ENCODE data around the gene MANBA.

GRCh38 chr4:102584091-102584490 lies 176.7 kb downstream of the MANBA start:
- TF ChIP-seq TAF1 (IDR thresholded peaks at IDR 0.05; ENCODE audit: borderline replicate concordance, insufficient read depth, low read length) (no peak), SIN3A (IDR thresholded peaks at IDR 0.05; ENCODE audit: borderline replicate concordance, insufficient read depth, low read length) (no peak), REST (IDR thresholded peaks at IDR 0.05; ENCODE audit: insufficient read depth in 1 of 2, low read depth in 2 of 2, low read length in 2 of 2) (no peak), POLR2AphosphoS5 (IDR thresholded peaks at IDR 0.05; ENCODE audit: low read depth, low read length) (no peak), FOXP2 (optimal IDR thresholded peaks at IDR 0.05; ENCODE audit: borderline replicate concordance, extremely low read depth, extremely low read length, insufficient read depth) (no peak)

Measured in PFSK-1 (cell line).